Cerebellar nuclear complex (tissue), 1 donor: Measurements from ENCODE around the gene UCKL1.
"Not testable (repeated sequence)": the region's sequence is repeated elsewhere in the genome, so short reads cannot be mapped to it uniquely, and the experiment has no call there.

Source experiments
- DNase-seq, 2 experiments: peaks; one replicate each; lab custom pipeline; 2025; lab: John Stamatoyannopoulos, UW

The UCKL1 gene

DNA sequence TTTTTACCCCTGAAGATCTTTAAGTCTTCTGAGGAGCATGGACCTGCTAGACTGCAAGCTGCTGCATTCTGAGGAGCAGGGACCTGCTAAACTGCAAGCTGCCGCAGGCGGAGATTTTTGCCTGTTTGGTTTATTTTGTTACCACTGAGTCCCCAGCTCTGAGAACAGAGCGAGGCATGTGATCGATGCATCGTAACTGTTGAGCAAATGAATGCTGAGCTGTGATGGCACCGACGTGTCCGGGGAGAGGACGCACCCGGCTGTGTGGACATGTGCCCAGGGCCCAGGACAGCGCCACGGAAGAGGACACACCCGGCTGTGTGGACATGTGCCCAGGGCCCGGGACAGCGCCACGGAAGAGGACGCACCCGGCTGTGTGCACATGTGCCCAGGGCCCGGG is 37.1 kb downstream of the UCKL1 start:
- DNase-seq: no peak

DNA sequence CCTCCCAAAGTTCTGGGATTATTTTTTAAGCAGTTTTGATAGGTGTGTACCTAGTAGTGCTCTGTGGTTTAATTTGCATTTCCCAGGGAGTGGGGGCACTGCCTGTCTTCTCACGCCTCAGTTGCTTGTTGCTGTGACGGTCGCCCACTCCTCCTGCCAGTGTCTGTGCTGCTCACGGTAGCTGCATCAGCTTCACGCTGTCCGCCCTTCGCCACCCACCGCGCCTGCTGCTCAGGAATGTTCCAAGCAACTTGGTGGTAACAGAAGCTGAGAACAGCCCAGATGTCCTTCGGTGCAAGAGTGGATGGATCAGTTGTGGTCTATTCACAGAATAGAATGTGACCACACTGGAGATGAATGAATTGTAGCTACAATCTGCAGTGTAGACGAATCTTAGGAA is 38.4 kb downstream of the UCKL1 start:
- DNase-seq: no peak

DNA sequence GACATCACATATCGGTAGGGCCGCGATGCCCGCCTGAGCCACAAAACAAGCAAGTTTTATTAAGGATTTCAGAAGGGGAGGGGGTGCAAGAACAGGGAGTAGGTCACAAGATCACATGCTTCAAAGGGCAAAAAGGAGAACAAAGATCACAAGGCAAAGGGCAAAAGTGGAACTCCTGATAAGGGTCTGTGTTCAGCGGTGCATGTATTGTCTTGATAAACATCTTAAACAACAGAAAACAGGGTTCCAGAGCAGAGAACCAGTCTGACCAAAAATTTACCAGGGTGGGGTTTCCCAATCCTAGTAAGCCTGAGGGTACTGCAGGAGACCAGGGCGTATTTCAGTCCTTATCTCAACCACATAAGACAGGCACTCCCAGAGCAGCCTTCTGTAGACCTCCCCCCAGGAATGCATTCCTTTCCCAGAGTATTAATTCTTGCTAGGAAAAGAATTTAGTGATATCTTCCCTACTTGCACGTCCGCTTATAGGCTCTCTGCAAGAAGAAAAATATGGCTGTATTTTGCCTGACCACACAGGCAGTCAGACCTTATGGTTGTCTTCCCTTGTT is 39.8 kb downstream of the UCKL1 start:
- DNase-seq: not testable (repeated sequence)

DNA sequence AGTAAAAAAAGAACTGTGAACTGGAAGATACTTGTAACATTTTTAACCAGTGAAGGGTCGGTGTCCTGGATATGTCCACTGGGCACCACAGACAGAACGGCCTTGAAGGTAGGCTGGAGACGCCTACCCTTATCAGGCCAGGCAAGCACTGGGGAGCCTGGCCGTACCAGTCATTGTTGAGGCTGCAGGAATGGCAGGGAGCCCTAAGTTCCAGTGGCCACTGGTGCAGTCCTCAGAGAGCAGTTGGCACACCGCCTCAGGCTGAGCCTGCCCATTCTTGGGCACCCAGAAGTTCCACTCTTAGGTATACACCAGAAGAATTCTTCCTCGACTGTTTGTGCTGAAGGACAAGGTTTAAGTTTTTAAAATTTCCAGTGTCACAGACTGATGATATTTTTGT is 40.7 kb downstream of the UCKL1 start:
- no peak for DNase-seq

DNA sequence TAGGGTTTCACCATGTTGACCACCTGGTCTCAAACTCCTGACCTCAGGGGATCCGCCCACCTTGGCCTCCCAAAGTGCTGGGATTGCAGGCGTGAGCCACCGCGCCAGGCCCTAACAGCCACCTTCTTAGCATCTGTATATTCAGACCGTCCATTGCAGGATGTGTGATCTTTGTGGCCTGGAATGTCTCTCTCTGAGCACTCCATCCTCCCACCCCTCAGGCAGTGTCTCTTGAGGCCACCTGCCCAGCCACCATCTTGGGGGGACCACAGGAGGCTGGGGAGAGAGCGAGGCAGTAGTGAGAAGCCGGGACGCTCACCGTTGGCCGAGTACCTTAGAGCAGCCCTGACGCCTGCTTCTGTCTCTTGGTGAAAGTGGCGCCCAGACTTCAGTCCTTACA is 42.4 kb downstream of the UCKL1 start:
- DNase-seq: no peak

DNA sequence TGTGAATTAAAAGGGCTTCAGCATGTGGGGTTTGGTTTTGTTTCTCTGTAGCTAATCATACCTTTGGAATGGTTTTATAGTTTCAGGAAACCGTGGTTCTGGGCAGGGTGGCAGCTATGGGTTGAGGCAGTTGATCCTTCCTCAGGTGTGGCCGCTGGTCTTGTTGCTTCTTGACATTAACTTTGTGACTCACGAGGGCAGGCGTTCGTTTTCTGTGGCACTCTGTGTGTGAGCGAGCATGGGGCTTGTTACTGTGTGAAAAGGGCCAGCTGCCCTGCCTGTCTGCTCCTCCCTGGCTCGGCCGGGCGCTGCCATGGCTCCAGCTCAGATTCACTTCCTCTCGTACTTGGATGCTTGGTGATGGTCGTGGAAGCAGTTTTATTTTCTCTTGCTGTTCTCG is 45.0 kb downstream of the UCKL1 start:
- DNase-seq: no peak

DNA sequence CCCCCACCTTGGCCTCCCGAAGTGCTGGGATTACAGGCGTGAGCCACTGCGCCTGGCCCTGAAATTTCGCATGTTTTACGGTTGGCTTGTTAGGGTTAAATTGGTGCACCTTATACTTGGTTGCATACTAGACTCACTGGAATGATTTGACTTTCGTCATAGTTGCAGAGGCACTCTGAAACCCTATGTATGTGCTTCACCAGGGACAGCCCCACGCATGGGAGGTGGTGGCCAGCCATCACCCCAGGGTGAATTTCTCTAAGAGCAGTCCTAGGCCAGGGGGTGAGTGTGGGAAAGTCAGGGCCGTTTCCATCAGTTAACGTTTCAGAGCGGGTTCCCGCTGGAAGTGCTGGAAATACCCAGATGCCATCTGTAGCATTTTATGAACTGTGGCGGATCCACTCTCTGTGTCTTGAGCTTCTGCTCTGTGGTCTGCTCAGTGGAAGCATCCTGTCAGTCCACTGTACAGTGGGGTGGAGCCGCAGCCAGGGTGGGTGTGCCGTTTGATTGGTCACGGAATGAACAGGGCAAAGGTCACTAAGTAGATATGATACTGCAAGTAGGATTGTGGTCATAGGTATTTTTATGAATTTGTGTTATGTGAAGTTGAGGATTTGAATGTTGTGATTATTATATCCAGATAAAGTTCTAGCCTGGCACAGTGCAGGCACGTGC is 48.1 kb downstream of the UCKL1 start:
- no peak for DNase-seq

DNA sequence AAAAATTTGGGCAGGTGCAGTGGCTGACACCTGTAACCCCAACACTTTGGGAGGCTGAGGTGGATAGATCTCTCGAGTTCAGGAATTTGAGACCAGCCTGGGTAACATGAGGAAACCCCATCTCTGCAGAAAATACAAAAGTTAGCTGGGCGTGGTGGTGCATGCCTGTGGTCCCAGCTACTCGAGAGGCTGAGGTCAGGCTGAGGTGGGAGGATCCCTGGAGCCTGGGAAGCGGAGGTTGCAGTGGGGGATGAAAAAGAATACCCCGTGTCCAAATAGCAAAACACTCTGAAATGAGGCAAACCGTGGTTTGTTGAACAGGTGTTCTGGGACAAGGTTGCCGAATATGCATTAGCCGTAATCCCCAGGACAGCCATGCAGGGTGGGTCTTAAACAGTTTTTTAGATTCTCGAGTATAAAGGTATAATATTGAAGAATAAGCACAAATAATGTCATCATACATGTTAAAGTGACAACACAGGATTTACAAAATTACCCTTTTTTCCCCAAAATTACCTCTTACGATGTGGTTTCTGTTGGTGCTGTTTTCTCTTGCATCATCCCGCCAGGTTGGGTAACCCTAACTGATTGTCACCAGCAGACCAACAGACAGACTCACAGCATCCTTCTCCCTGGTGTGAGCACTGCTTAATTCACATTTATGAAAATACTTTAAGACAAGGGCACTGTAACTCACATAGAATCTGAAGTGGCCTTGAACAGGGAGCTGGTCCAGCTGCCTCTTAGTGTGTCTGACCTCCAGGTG is 52.2 kb downstream of the UCKL1 start:
- DNase-seq: no peak

DNA sequence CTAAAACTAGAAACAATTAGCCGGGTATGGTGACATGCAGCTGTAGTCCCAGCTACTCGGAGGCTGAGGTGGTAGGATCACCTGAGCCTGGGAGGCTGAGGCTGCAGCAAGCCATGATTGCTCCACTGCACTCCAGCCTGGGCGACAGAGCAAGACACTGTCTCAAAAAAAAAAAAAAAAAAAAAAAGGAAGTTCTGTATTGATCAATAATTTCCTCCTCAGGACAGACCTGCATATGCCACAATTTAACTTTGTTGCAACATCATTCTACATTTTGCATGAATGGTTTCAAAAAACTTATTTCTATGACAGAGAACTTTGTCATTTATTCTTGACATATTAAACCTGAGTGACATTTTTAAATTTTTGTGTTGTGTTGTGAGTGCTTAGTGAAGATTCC is 55.8 kb downstream of the UCKL1 start:
- DNase-seq: no peak

DNA sequence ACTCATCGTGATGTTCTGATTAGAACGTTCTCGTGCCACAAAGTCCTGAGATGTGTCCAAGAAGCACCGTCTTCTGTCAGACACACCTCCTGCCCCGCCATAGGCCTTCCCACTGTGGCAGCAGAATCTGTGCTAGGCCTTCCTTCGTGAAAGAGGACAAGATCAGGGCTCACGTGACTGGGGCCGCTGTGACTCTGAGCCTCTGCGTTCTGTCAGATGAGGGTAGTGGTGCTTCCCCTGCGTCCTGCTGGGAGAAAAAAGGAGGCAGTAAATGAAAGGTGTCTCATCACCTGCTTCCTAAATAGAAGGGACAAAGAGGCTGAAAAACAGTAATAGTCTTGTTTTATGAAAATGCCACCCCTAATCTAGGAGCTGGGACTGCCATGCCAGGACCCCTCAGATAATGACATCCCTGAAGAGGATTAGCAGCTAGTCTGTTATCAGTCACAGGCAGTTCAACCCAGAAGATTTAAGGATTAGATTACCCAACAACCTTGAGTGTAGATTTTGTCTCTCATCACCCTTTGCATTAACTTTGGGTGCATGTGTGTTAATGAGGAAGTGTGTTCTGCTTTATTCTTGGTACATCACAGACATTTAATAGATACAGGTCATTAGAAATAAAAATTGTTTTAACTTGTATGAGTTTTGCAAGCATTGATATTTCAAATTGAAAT is 57.2 kb downstream of the UCKL1 start:
- no peak for DNase-seq

DNA sequence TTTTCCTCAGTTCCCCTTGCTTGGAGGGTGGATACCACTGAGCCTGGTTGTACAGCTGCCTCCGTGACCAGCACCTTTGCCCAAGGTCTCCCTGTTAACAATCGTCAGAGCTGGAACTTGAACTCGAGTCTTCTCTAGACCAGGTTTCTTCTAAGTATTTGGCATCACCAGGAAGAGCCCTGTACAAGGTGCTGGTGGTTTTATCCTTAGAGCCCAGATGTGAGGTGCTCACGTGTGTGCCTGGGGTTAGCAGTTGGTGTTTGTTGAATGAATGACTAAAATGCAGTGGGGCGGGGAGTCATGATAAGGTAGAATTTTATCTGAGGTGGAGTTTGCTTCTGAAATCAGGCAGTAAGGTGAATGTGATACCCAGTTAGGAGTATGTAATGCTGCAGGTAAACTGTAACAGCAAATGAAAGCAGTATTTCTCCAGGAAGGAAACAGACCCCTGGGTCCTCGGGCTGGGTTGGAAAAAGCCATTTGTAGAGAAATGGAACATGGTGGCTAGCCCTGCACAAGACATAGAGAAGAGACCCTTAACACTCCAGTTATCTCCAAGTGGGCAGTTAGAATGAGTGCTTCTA is 58.1 kb downstream of the UCKL1 start:
- no peak for DNase-seq

DNA sequence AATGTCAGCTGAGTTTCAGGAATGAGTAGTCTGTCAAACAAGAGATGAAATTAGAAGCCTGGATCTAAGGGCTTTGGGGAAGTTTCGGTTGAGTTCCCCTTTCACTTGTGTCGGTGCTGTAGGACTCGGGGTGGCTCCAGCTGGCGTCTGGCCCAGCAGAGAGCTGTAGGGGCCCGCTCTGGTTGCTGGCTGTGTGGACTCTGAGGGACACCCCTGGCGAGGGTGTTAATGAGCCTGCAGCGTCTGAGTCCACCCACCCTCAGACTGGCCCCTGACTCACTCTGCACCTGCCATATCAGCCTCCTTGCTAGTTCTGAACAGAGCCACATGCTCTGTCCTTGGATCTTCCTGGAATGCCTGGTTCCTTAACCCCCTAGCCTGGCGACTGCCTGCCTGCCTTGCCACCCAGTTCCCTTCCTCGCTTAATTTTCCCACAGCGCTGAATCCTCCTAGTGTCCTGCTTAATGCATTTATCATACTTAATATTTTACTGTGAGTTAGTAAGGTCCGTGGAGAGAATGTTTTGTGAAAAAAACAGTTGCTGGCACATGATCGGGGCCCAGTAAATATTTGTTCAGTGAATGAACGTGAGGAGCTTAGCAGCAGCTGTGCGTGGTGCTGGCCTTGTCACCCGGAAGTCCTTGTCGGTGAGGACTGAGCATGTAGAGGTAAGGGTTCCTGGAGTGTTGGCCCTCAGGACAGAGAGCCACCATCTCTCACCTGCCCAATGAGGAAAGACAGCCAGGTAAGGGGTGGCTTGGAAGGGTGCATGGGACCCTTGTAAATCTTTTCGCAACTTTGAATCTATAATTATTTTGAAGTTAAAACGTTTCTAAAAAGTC is 59.7 kb downstream of the UCKL1 start:
- no peak for DNase-seq

DNA sequence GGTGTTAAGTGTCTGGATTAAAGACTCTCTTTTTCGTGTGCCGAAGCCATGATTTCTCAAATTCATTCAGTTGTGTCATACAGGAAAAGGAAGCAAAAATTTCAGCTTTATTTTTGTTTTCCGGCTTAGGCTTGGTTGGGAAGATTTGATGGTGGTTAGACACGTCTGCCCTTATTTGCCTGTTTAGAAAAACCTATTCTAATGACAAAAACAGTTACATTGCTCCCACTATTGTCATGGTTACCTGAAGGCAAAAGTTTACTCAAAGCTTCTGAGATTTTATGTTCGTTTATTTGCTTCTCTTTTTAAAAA is 60.3 kb downstream of the UCKL1 start:
- DNase-seq: no peak

DNA sequence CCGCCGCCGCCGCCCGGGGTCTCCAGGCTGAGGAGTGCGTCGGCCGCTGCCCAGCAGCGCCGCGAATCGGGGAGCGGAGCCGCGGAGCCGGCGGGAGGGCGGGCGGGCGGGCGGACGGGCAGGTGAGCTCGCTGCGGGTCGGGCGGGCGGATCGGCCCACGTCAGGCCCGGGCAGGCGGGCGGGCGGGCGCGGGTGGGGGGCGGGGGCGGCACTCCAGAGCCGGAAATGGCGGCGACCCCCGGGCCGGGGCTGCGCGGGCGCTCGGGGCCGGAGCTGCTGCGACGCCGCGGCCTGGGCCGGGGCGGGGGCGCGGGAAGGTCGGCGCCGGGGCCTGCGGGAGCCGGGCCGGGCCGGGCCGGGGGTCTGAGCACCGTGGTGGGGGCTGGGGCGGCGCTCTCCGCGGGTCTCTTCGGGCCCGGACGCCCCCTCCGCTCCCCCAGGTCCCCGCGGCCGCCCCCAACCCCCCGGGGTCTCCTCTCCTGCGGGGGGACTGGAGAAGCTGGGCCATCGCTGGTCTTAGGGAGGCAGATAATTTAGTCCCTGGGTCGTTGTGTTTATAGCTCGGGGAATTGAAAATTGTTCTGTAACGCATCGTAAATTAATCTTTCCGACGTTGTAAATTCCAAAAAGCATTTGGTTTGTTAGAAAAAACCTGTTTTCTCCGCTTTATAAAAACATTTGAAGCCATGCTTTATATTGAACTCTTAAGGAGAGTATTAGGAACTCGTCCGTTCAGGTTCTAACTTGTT is 60.8 kb downstream of the UCKL1 start:
- DNase-seq: no peak

DNA sequence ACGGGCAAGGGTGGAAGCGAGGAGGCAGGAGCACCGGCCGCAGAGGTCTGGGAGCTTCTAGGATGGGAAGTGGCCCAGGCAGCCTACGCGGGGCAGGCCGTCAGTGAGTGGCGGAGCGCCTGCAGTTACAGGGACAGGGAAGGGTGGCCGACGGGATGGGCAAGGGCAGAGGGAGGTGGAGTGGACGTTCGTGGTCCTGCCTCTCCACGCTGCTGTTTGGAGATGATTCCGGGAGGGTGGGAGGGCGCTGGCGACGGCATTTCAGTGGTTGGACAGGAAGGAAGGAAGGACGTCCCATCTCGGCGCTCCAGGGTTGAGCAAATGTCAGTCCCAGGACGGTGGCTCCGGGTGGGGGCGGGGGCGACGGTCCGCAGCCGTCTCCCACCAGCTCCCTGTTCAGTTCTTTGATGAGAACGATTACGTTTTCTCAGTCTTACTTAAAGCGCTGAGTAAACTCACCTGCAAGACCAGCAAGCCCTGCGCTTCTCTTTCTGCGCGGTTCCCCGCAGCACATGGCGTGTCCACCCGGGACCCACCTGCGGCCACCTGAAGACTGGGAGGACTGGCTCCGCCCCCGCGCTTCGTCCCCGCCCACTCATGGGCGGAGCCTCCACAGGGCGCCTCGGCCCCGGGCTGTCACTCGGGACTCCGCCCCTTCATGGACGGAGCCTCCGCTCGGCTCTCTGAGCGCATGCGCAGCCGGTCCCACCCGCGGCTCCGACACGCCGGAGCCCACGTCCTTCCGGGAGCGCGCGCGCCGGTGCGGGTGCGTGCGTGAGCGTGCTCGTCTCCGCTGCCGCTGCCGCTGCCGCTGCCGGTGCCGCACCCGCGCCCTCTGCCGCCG is 61.6 kb downstream of the UCKL1 start, which contains the start of gene DNAJC5:
TSS of gene DNAJC5 (plus strand) at position 769 of the 844 bp plus-strand sequence. CDS start 33,220 bp downstream, outside the sequence.
- peak; percentile 83 to 90 for DNase-seq

DNA sequence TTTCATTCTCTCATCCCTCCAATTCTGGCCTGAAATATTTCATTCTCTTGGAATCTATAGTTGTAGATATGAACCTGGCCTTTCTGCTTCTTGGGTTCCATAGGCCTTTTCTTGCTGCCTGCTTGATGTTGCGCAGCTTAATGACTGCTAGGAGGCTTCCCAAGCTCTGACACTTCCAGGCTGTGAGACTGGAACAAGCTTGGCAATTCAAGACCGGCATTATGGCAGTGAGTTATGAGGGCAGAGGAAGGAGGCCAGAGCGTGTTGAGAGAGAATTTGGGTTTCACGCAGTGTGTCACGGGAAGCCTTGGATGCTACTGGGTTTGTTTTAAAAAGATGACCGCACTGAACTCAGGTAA is 62.2 kb downstream of the UCKL1 start:
- no peak for DNase-seq

DNA sequence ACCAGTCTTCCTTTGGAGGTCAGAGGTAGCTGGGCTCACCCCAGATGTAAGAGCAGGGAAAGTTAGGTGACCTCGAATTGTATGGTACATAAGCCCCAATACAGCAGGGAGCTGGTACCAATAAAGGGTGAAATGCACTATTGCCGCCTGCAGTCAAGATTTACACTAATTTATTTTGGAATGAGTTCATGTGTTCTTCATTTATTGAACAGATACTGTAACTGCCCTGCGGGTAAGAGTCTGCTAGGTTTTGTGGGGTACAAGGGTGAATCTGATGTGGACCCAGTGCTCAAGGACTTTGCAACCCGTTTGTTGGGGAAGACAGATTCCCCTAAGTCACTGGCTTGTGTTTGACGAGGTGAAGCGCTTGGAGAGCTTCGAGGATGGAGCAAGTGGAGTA is 63.8 kb downstream of the UCKL1 start:
- no peak for DNase-seq

DNA sequence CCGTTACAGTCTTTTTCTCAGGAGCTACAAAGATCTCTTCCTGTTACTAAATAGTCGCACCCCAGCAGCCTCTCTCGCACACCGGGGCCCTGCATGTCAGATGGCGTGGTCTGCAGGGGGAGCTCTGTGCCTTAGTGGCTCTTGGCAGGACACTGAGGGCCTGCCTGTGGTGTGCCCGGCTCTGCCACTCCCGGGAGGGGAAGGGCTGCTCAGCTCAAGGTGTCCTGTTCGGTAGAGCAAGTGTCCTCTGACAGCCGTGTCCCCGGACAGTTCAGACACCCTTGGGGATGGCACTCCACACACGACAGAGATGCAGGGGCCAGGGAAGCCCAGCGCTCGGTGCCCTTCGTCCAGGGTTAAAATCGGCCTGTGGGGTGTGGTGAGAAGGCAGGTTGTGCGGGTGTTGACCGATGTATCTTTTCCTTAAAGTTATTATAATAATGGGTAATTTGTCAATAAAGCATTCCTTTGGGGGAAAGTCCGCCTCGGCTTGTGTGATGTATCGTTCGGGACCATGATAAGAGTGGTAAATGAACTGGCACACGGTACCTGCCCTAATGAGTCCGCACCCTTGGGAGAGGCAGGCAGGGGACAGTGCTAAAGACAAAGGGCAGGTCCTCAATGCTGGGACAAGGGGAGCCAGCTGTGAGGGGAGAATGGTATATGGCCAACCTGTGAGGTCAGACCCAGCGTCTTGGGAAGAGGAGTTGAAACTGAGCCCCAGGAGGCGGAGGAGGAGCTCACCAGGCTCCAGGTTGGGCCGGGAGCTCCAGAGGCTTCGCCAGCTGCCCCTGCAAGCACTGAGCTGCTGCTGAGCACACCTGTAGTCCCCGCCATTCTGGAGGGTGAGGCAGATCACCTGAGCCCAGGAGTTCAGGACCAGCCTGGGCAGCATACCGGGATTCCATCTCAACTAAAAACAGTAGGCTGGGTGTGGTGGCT is 64.9 kb downstream of the UCKL1 start:
- DNase-seq: no peak

DNA sequence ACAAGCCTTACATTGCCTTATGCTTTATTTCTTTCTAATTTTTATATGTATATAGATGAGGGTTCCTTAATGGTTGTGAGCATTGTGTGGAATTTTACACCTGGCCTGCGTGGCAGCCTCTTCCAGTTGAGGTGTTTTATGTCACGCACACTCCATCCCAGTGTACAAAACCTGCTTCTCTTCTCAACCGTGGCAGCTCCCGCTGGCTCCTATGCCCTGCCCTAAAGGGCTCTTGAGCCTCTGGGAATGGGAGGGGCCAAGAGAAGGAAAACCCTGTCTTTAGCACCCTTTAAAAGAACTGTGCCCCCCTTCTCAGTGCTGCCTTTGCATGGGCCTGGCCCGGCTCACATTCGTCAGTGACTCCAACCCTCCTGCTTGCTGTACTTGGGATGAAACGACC is 65.6 kb downstream of the UCKL1 start:
- DNase-seq: no peak
